Natural killer cell treated with Interleukin-12 subunit alpha and Interleukin-12 subunit beta and Interleukin-15 and Interleukin-18, amount 100 ng/mL, for 72 hours (primary cell): ENCODE data around the gene ARID5B. TPM values are rescaled to one million over a fixed set of nuclear protein-coding genes. Genes with fewer than 3 reads are reported as not detected.

ENCODE experiments used
- ATAC-seq, 2 donors: fragments of 150-1000 bp; cut with Tn5 transposase in 1 of 2; sonication (Bioruptor Pico), chemical (Tn5 transposase) in 1 of 2; 2 replicates each; pipeline ENCODE4 v1.10.0; 2021
- DNase-seq: peaks from one replicate; pipeline ENCODE4 v3.0.0; 2022; ENCODE audit warnings: low spot score
- H3K27ac Mint-ChIP-seq, 2 donors: 1 replicate in 1 of 2; 2 replicates in 1 of 2; pipeline ENCODE4 v1.8.0; 2022; ENCODE audit warnings: mixed read lengths in 2 of 2, mild to moderate bottlenecking in 1 of 2, moderate library complexity in 1 of 2
- H3K27me3 Mint-ChIP-seq, 2 donors: 1 replicate in 1 of 2; 2 replicates in 1 of 2; pipeline ENCODE4 v1.8.0; 2022; ENCODE audit warnings: mixed read lengths in 2 of 2
- H3K36me3 Mint-ChIP-seq: one replicate; pipeline ENCODE4 v1.8.0; 2022; ENCODE audit warnings: mixed read lengths
- H3K4me1 Mint-ChIP-seq, 2 donors: 1 replicate in 1 of 2; 2 replicates in 1 of 2; pipeline ENCODE4 v1.8.0; 2022; ENCODE audit warnings: low read depth in 2 of 2, mixed read lengths in 2 of 2, mild to moderate bottlenecking in 1 of 2
- H3K4me3 Mint-ChIP-seq: one replicate; pipeline ENCODE4 v1.8.0; 2022; ENCODE audit warnings: mixed read lengths
- H3K9me3 Mint-ChIP-seq: 2 replicates; pipeline ENCODE4 v1.8.0; 2022; ENCODE audit warnings: mixed read lengths
- total RNA-seq, 2 donors: library from RNA; stranded (reverse); gene quantifications; one replicate each; pipeline ENCODE4 v1.2.3, GENCODE V29; 2022

The ARID5B gene
- total RNA-seq, 2 donors from 2014 or later, result 46.1 to 51.7 TPM

DNA sequence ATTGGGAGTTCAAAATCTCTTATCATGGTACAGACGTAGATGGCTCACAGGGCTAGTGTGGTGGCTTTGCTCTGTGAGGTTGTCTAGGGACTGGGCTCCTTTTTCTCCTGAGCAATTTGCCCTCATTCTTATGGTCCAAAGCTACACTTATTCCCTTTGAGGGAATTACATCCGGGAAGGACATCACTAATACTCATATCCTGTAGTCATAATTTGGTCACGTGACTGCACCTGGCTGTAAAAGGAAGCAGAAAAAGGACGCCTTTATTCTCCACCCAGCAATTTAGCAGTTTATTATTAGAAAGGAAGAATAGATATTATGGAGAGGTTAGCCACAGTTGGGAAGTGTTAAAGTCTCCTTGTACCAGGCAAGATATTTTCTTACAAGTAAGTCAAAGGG is 28.1 kb downstream of the ARID5B start:
- Mint-ChIP-seq H3K36me3 (peaks cover 31% of the 10 kb centered on the region), H3K4me1 (peaks cover 31 to 35% of the 10 kb centered on the region in 2 donors), H3K27ac (peak overlapping the region in 1 of 2 donors; percentile 3), H3K9me3 (peaks cover 3% of the 10 kb centered on the region), H3K27me3 (no peaks in the 10 kb centered on the region), H3K4me3 (no peak overlapping the region)
- DNase-seq (no peak), ATAC-seq (no peak)

DNA sequence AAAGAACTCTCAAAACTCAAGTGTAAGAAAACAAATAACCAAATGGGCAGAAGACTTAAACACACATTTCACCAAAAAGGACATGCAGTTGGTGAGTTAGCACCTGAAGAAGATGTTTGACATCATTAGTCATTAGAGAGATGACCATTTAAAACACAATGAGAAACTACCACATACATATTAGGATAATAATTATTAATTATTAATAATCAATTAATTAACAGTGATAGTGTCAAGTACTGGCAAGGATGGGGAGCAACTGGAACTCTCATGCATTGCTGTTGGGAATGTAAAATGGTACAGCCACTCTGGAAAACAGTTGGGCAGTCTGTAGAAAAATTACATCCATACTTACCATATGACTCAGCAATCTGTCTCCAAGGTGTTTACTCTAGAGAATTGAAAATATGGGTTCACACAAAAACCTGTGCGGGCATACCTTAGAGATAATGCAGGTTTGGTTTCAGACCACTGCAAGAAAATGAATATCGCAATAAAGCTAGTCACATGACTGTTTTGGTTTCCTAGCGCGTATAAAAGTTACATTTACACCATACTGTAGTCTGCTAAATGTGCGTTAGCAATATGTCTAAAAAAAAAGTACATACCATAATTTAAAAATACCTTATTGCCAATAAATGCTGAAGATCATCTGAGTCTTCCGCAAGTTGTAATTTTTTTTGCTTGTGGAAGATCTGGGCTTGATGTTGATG is 30.3 kb downstream of the ARID5B start:
- Mint-ChIP-seq H3K9me3 (peaks cover 3% of the 10 kb centered on the region), H3K4me3 (no peak overlapping the region), H3K36me3 (peaks cover 19% of the 10 kb centered on the region), H3K27ac (peak overlapping the region in 1 of 2 donors; percentile 60), H3K4me1 (peaks cover 28 to 32% of the 10 kb centered on the region in 2 donors), H3K27me3 (no peaks in the 10 kb centered on the region)
- no peak for DNase-seq
- no peak for ATAC-seq

- Mint-ChIP-seq H3K9me3 (peaks cover 3% of the 10 kb centered on the region), H3K4me3 (peak overlapping the region; percentile 40), H3K27ac (peak overlapping the region; percentile 75 to 99), H3K36me3 (peaks cover 19% of the 10 kb centered on the region), H3K4me1 (peaks cover 47 to 50% of the 10 kb centered on the region in 2 donors), H3K27me3 (no peaks in the 10 kb centered on the region)
- DNase-seq, result no peak
- ATAC-seq, result no peak
These were observed 32.5 kb downstream of the ARID5B start for GRCh38 chr10:61933859-61934555.

DNA sequence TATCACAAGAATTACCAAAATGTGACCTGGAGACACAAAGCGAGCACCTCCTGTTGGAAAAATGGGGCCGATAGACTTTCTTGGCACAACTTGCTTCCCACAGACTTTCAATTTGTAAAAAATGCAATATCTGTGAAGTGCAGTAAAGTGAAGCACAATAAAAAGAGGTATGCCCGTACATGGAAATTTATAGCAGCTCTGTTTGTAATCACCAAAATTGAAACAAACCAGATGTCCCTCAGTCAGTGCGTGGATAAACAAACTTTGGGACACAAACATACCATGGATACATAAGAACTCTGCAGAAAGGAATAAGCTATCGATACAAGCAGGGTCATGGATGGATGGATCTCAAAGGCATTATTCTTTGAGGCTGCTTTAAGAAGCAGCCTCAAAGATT is 33.6 kb downstream of the ARID5B start:
- no peaks in the 10 kb centered on the region for H3K27me3 Mint-ChIP-seq
- no peaks in the 10 kb centered on the region for H3K9me3 Mint-ChIP-seq
- H3K36me3 Mint-ChIP-seq, result peaks cover 12% of the 10 kb centered on the region
- H3K4me3 Mint-ChIP-seq, result no peak overlapping the region
- peak overlapping the region in 1 of 2 donors; percentile 99 for H3K27ac Mint-ChIP-seq
- H3K4me1 Mint-ChIP-seq, result peaks cover 46 to 53% of the 10 kb centered on the region in 2 donors
- ATAC-seq (no peak), DNase-seq (no peak)

GRCh38 chr10:61936770-61937169 is 35.3 kb downstream of the ARID5B start:
- Mint-ChIP-seq H3K4me1 (peaks cover 54 to 66% of the 10 kb centered on the region in 2 donors), H3K27me3 (no peaks in the 10 kb centered on the region), H3K9me3 (no peaks in the 10 kb centered on the region), H3K36me3 (peaks cover 19% of the 10 kb centered on the region), H3K27ac (peak overlapping the region; percentile 94 to 99), H3K4me3 (peak overlapping the region; percentile 74)
- no peak for ATAC-seq
- DNase-seq, result no peak

- Mint-ChIP-seq H3K27ac (peak overlapping the region; percentile 94 to 99), H3K36me3 (peaks cover 19% of the 10 kb centered on the region), H3K9me3 (no peaks in the 10 kb centered on the region), H3K27me3 (no peaks in the 10 kb centered on the region), H3K4me3 (peak overlapping the region; percentile 74), H3K4me1 (peaks cover 55 to 72% of the 10 kb centered on the region in 2 donors)
- DNase-seq (no peak), ATAC-seq (peak; percentile 61 to 68)
These were observed 36.3 kb downstream of the ARID5B start for GRCh38 chr10:61937631-61938351.

GRCh38 chr10:61939902-61940301 is 38.4 kb downstream of the ARID5B start:
- H3K36me3 Mint-ChIP-seq, result peaks cover 13% of the 10 kb centered on the region
- peaks cover 55 to 75% of the 10 kb centered on the region in 2 donors for H3K4me1 Mint-ChIP-seq
- peak overlapping the region; percentile 94 to 99 for H3K27ac Mint-ChIP-seq
- DNase-seq (no peak), ATAC-seq (no peak)
- peak overlapping the region; percentile 74 for H3K4me3 Mint-ChIP-seq
- no peaks in the 10 kb centered on the region for H3K9me3 Mint-ChIP-seq
- H3K27me3 Mint-ChIP-seq, result no peaks in the 10 kb centered on the region

DNA sequence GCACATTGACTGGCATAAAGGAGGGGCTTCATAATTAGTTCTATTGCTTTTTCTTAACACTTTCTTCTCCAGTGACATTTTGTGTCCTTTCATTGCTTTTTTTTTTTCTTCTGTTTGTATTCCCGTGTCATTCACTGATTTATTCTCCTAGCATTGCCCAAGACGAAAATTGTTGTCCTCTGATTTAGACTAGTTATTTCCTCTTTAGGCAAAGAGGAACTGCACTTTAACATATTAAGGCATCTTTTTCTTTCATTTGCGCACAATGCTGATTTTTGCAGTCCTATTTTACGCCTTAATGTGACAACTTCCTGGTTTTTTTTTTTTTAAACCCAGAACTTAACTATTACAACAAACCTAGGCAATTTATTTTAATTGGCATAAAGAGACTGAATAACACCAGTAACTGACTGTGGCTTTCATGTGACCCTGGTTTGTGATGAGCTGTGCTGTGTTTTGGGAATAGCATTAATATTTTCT is 39.7 kb downstream of the ARID5B start:
- DNase-seq, result no peak

GRCh38 chr10:61942604-61943461 is 41.3 kb downstream of the ARID5B start:
- Mint-ChIP-seq H3K4me3 (peak overlapping the region; percentile 76), H3K27ac (peak overlapping the region; percentile 94 to 99), H3K4me1 (peaks cover 46 to 65% of the 10 kb centered on the region in 2 donors), H3K36me3 (peaks cover 14% of the 10 kb centered on the region), H3K27me3 (no peaks in the 10 kb centered on the region), H3K9me3 (no peaks in the 10 kb centered on the region)
- ATAC-seq, result peak; percentile 46 to 73
- DNase-seq, result no peak

More for the DNA sequence above, 39.7 kb downstream of the ARID5B start:
- peaks cover 14% of the 10 kb centered on the region for H3K36me3 Mint-ChIP-seq
- no peaks in the 10 kb centered on the region for H3K9me3 Mint-ChIP-seq
- H3K27me3 Mint-ChIP-seq, result no peaks in the 10 kb centered on the region
- no peak for ATAC-seq
- H3K4me3 Mint-ChIP-seq, result peak overlapping the region; percentile 76
- peak overlapping the region; percentile 94 to 99 for H3K27ac Mint-ChIP-seq
- peaks cover 54 to 77% of the 10 kb centered on the region in 2 donors for H3K4me1 Mint-ChIP-seq

DNA sequence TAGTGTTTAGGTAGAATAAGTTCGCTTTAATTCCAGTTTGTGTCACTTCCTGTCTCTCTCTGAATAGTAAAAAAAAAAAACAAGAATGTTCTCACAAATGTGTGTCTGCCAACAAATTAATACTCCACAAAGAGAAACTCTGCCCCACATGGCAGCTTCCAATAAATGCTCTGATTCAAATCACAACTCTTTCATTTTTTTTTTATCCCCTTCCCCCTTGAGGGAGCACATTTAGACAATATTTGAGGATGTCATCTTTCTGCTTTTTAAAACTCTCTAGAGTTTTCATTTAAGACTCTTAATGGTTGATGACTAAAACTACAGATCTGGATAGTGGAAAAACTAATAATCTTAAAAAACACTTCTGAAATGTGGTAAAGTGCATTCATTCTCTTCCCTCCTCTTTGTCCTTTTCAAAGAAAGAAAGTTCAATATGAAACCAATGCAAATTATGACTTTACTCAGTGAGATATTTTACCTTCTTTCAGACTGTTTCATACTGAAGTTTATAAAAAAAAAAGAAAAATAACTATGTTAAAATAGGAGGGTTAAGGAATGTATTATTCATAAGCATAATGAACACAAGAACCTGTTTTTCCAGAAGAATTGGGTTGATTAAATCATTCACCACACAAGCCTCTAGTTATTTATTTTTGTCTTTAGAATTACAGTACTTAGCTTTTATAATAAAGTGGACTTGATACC is 42.3 kb downstream of the ARID5B start:
- H3K27ac Mint-ChIP-seq, result peak overlapping the region; percentile 94 to 99
- peak; percentile 68 to 80 for ATAC-seq
- peak; percentile 64 for DNase-seq

DNA sequence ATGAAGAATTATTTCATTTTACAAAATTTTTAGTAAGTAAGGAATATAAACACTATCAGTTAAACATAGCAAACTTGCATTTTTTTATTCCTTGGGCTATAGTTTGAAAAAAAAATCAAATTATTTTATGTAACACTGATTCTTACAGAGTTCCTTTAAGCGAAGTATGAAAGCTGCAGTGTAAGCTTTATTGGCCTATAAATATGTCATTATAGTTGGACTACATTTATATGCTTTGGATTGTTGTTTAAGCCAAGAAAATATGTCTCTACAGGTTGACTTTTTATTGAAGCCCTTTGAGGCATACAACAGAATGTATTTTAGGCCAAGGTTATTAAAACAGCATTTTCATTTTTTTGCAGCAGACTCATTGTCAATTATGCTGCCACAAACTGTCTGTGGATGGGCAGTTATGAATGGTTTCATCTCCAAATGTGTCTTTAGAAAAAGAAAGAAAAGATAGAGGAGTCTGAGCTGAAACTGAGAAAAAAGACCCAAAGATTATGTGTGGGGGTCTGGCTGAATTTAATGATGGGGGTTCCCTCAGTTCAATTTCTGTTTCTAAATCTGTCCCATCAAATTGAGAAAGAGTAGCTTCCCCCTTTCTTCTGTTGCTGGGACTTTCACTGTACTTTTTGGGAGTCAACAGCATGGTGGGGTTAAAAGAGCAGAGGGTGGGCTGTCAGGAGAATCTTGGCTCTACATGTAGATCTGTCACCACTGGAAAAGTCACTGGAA is 43.1 kb downstream of the ARID5B start:
- H3K27ac Mint-ChIP-seq, result peak overlapping the region; percentile 94 to 99

More for the DNA sequence above, 42.3 kb downstream of the ARID5B start:
- peaks cover 14% of the 10 kb centered on the region for H3K36me3 Mint-ChIP-seq
- H3K4me1 Mint-ChIP-seq, result peaks cover 37 to 55% of the 10 kb centered on the region in 2 donors
- H3K9me3 Mint-ChIP-seq, result no peaks in the 10 kb centered on the region
- peak overlapping the region; percentile 76 for H3K4me3 Mint-ChIP-seq
- H3K27me3 Mint-ChIP-seq, result no peaks in the 10 kb centered on the region

DNA sequence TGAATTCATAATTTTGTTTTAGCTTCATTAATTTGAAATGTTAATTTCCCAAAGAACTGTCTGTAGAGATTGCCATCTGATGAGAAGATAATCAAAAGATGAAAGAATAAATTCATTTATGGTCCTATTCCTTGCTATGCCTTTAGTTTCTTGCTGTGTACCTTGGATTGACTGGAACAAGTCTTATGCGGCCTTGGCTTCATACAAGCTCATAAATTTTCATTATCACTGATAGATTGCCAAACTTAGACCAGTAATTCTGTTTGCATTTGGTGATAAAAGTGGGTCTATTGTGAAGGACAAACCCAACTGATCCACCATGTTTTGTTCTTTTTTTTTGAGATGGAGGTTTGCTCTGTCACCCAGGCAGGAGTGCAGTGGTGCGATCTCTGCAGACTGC is 48.2 kb downstream of the ARID5B start:
- DNase-seq (no peak), ATAC-seq (no peak)
- H3K36me3 Mint-ChIP-seq, result peaks cover 13% of the 10 kb centered on the region
- no peaks in the 10 kb centered on the region for H3K27me3 Mint-ChIP-seq
- H3K9me3 Mint-ChIP-seq, result no peaks in the 10 kb centered on the region
- H3K4me3 Mint-ChIP-seq, result no peak overlapping the region
- peaks cover 14 to 19% of the 10 kb centered on the region in 2 donors for H3K4me1 Mint-ChIP-seq
- H3K27ac Mint-ChIP-seq, result no peak overlapping the region

More for the DNA sequence above, 43.1 kb downstream of the ARID5B start:
- Mint-ChIP-seq H3K4me3 (peak overlapping the region; percentile 76), H3K27me3 (no peaks in the 10 kb centered on the region), H3K4me1 (peaks cover 30 to 48% of the 10 kb centered on the region in 2 donors), H3K36me3 (peaks cover 14% of the 10 kb centered on the region), H3K9me3 (no peaks in the 10 kb centered on the region)
- ATAC-seq, result peak in 1 of 2 donors; percentile 3
- DNase-seq, result no peak
